Breast epithelium (tissue), 4 donors: ENCODE data around the gene ALDH8A1. TPM values are rescaled to one million over a fixed set of nuclear protein-coding genes. Genes with fewer than 3 reads are reported as not detected.

Experiments
- DNase-seq, 2 donors: peaks; one replicate each; pipeline ENCODE4 v3.0.0-alpha.2; 2019; ENCODE audit warnings: low spot score in 2 of 2
- H3K27ac ChIP-seq, 2 donors: fragments of 200-600 bp; sonication (generic) in 1 of 2; one replicate each; pipeline ENCODE4 v1.5.1; 2016 to 2019; ENCODE audit warnings: mild to moderate bottlenecking in 1 of 2
- H3K27me3 ChIP-seq, 2 donors: fragments of 200-600 bp; sonication (generic) in 1 of 2; one replicate each; pipeline versions ENCODE4 v1.5.1 to v1.6.0; 2017 to 2019; ENCODE audit warnings: control low read depth in 1 of 2, mild to moderate bottlenecking in 1 of 2
- H3K36me3 ChIP-seq: fragments of 200-600 bp; one replicate; pipeline ENCODE4 v1.5.1; 2019
- H3K4me1 ChIP-seq, 2 donors: fragments of 200-600 bp; sonication (generic); one replicate each; pipeline ENCODE4 v1.5.1; 2016 to 2019; ENCODE audit warnings: control low read depth in 1 of 2
- H3K4me3 ChIP-seq, 3 donors: fragments of 200-600 bp; sonication (generic); 1 replicate in 2 of 3; 2 replicates in 1 of 3; pipeline ENCODE4 v1.5.1; 2016 to 2019; ENCODE audit warnings: mild to moderate bottlenecking in 3 of 3, moderate library complexity in 2 of 3
- H3K9me3 ChIP-seq, 2 donors: fragments of 200-600 bp; sonication (generic) in 1 of 2; one replicate each; pipeline ENCODE4 v1.5.1; 2016 to 2019; ENCODE audit warnings: control low read depth in 1 of 2
- POLR2A ChIP-seq: fragments of 450-650 bp; IDR thresholded peaks from one replicate; pipeline ENCODE4 v1.6.1; 2016; ENCODE audit warnings: antibody characterized with exemption, mild to moderate bottlenecking, moderate library complexity
- POLR2AphosphoS5 ChIP-seq, 3 donors: sonication (generic); formaldehyde crosslinking; IDR thresholded peaks; one replicate each; pipeline ENCODE4 v1.6.1; 2017; ENCODE audit warnings: antibody characterized with exemption in 3 of 3
- intact Hi-C: fragments of 100-400 bp; cut with DNase I; formaldehyde crosslinking; loops from one replicate; pipeline ENCODE4 v1.15.1; 2023; ENCODE audit warnings: low total_unique reads
- total RNA-seq, 3 donors: library from RNA; depleted of rRNA; stranded (reverse); fragments of >200 nt; gene quantifications; one replicate each; pipeline ENCODE4 v1.1.0, GENCODE V29; 2016
- TF ChIP-seq, protein P1 (sequence below), 3 donors: fragments of 450-650 bp; IDR thresholded peaks; one replicate each; pipeline ENCODE4 v1.5.1; 2016 to 2017; ENCODE audit warnings: antibody characterized with exemption in 3 of 3, mild to moderate bottlenecking in 3 of 3, moderate library complexity in 3 of 3

The ALDH8A1 gene
- total RNA-seq, 3 donors from 2014 or later = 0.66 to 1.5 (median 0.80) TPM

GRCh38 chr6:134884752-134885151 is 65.1 kb downstream of the ALDH8A1 start:
- H3K27me3 ChIP-seq = no peaks in the 10 kb centered on the region
- H3K9me3 ChIP-seq = no peaks in the 10 kb centered on the region
- intact Hi-C loops = no loop called here
- H3K4me3 ChIP-seq = no peak overlapping the region
- H3K36me3 ChIP-seq = no peaks in the 10 kb centered on the region
- H3K27ac ChIP-seq = no peak overlapping the region
- TF ChIP-seq POLR2AphosphoS5 (IDR thresholded peaks at IDR 0.05) (no peak), POLR2A (no peak)
- TF ChIP-seq, protein P1, sequence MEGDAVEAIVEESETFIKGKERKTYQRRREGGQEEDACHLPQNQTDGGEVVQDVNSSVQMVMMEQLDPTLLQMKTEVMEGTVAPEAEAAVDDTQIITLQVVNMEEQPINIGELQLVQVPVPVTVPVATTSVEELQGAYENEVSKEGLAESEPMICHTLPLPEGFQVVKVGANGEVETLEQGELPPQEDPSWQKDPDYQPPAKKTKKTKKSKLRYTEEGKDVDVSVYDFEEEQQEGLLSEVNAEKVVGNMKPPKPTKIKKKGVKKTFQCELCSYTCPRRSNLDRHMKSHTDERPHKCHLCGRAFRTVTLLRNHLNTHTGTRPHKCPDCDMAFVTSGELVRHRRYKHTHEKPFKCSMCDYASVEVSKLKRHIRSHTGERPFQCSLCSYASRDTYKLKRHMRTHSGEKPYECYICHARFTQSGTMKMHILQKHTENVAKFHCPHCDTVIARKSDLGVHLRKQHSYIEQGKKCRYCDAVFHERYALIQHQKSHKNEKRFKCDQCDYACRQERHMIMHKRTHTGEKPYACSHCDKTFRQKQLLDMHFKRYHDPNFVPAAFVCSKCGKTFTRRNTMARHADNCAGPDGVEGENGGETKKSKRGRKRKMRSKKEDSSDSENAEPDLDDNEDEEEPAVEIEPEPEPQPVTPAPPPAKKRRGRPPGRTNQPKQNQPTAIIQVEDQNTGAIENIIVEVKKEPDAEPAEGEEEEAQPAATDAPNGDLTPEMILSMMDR (IDR thresholded peaks at IDR 0.05) = no peak
- no peaks in the 10 kb centered on the region for H3K4me1 ChIP-seq
- DNase-seq = no peak

- Histone ChIP-seq H3K4me3 (no peak overlapping the region), H3K36me3 (no peaks in the 10 kb centered on the region), H3K27me3 (no peaks in the 10 kb centered on the region), H3K27ac (no peak overlapping the region), H3K9me3 (no peaks in the 10 kb centered on the region), H3K4me1 (no peaks in the 10 kb centered on the region)
- intact Hi-C loops = no loop called here
- no peak for TF ChIP-seq POLR2AphosphoS5 (IDR thresholded peaks at IDR 0.05)
- TF ChIP-seq POLR2A = no peak
- TF ChIP-seq, protein P1 (IDR thresholded peaks at IDR 0.05) = no peak
- DNase-seq = no peak
Observed at GRCh38 chr6:134883314-134883713, 66.6 kb downstream of the ALDH8A1 start.

DNA sequence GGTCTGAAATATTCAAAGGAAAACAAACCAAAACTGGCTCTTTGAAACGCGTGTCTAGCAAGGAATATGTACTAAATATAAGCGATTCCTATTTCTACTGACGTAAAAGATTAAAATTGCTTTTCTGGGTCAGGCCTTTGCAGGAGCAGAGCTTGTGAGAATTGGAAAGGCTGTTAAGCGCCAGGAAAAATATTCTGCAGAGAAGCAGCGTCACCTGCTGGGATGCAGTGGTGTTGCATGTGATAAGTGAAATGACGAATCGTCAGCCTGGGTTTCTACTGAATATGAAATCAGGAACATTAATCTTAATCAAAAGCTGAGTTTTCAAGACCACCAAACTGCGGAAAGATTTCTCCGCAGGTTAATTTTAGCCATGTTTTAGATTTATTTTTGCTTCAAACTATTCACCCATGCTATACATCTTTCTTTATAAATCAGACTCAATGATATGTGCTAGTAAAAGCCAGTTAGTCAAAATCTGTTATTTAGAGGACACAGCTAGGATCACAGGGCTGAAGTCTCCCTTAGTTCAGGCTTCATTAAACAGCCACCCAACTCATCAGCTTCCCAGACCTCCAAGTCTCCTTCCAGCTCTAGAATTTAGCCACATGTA is 67.4 kb downstream of the ALDH8A1 start:
- Histone ChIP-seq H3K27me3 (no peaks in the 10 kb centered on the region), H3K4me3 (no peak overlapping the region), H3K4me1 (no peaks in the 10 kb centered on the region), H3K27ac (no peak overlapping the region), H3K36me3 (no peaks in the 10 kb centered on the region), H3K9me3 (no peaks in the 10 kb centered on the region)
- peak; percentile 26 to 62 for DNase-seq
- intact Hi-C loops = loop anchor here (1.0 kb wide), 1 partner anchor 10 kb away; no protein-coding TSS in a partner anchor
- no peak for TF ChIP-seq POLR2AphosphoS5 (IDR thresholded peaks at IDR 0.05)
- no peak for TF ChIP-seq POLR2A
- TF ChIP-seq, protein P1 (IDR thresholded peaks at IDR 0.05) = peak; percentile 74 to 98 (median 96)

GRCh38 chr6:134880487-134881190 is 69.3 kb downstream of the ALDH8A1 start:
- Histone ChIP-seq H3K4me3 (no peak overlapping the region), H3K36me3 (no peaks in the 10 kb centered on the region), H3K9me3 (peaks cover 0 to 4% of the 10 kb centered on the region in 2 donors), H3K4me1 (no peaks in the 10 kb centered on the region), H3K27ac (no peak overlapping the region), H3K27me3 (no peaks in the 10 kb centered on the region)
- TF ChIP-seq POLR2A = no peak
- TF ChIP-seq POLR2AphosphoS5 (IDR thresholded peaks at IDR 0.05) = no peak
- TF ChIP-seq, protein P1 (IDR thresholded peaks at IDR 0.05) = no peak
- DNase-seq = no peak
- intact Hi-C loops = no loop called here

- no peak for DNase-seq
- Histone ChIP-seq H3K27me3 (no peaks in the 10 kb centered on the region), H3K4me3 (no peak overlapping the region), H3K9me3 (peaks cover 0 to 10% of the 10 kb centered on the region in 2 donors), H3K27ac (no peak overlapping the region), H3K4me1 (no peaks in the 10 kb centered on the region), H3K36me3 (no peaks in the 10 kb centered on the region)
- TF ChIP-seq POLR2A (no peak), POLR2AphosphoS5 (IDR thresholded peaks at IDR 0.05) (no peak)
- TF ChIP-seq, protein P1 (IDR thresholded peaks at IDR 0.05) = no peak
- intact Hi-C loops = no loop called here
Observed at GRCh38 chr6:134878136-134878535, 71.8 kb downstream of the ALDH8A1 start.
